ENCODE measurements around the gene RND1.
"Not testable (repeated sequence)": the region's sequence is repeated elsewhere in the genome, so short reads cannot be mapped to it uniquely, and the experiment has no call there.

The RND1 gene

DNA sequence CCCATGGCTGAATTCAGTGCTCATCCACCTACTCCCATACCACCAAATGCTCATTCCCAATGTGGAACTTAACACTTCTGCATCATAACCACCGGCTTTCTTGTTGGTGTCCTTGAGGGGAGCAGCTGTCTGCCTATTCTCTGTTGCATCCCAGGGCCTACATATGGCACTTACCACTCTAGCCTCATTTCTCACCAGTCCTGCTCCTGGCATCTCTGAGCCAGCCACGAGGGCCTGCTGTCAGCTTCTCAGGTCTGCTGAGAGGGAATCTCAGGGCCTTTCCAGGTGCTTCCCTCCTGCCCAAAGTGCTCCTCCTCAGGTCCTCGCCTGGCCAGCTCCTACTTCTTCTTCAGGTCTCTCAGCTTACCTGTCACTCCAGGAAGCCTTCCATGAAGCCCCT lies 24.0 kb upstream of the RND1 start:
- no peaks in the 10 kb centered on the region for H3K9me3 ChIP-seq (ENCODE audit: control insufficient read depth, insufficient read depth, low read length)
- no peak overlapping the region for H3K9ac ChIP-seq (ENCODE audit: low read depth, low read length)
- peaks cover 6% of the 10 kb centered on the region; the same call in 1 of the 2 replicates for H3K4me1 ChIP-seq (ENCODE audit: control insufficient read depth, insufficient read depth, low read length)
- no peak overlapping the region for H3K4me3 ChIP-seq (ENCODE audit: low read depth, low read length)
- no peak overlapping the region for H3K27ac ChIP-seq (ENCODE audit: low read depth, low read length)
- H3K36me3 ChIP-seq (ENCODE audit: control insufficient read depth, insufficient read depth, low read length): no peaks in the 10 kb centered on the region
- H3K27me3 ChIP-seq (ENCODE audit: control insufficient read depth, insufficient read depth, low read length): peaks cover 3% of the 10 kb centered on the region; the same call in 1 of the 2 replicates

GRCh38 chr12:48883305-48884161 lies 17.9 kb upstream of the RND1 start:
- Histone ChIP-seq H3K27me3 (ENCODE audit: control insufficient read depth, insufficient read depth, low read length) (no peaks in the 10 kb centered on the region), H3K27ac (ENCODE audit: low read depth, low read length) (peak overlapping the region; percentile 88), H3K4me3 (ENCODE audit: low read depth, low read length) (no peak overlapping the region), H3K36me3 (ENCODE audit: control insufficient read depth, insufficient read depth, low read length) (no peaks in the 10 kb centered on the region), H3K9me3 (ENCODE audit: control insufficient read depth, insufficient read depth, low read length) (no peaks in the 10 kb centered on the region), H3K9ac (ENCODE audit: low read depth, low read length) (peak overlapping the region; percentile 31; the same call in 1 of the 2 replicates), H3K4me1 (ENCODE audit: control insufficient read depth, insufficient read depth, low read length) (peaks cover 27% of the 10 kb centered on the region)

DNA sequence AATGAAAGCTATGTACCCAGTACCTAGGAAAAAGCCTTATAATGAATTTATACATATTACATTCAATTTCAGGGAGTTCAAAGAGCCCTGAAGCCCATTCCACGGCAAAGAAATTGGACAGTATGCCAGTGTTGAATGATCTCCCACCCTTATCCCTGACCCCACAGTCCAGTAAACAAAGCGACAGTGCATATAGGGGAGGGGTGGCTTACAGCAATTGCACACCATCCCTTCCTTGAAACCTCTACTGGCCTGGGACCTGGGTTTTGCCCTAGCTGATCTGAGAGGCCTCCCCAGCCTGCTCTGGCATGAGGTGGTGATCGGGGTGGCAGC lies 17.3 kb upstream of the RND1 start:
- no peaks in the 10 kb centered on the region for H3K9me3 ChIP-seq (ENCODE audit: control insufficient read depth, insufficient read depth, low read length)
- H3K36me3 ChIP-seq (ENCODE audit: control insufficient read depth, insufficient read depth, low read length): no peaks in the 10 kb centered on the region
- peak overlapping the region; percentile 88 for H3K27ac ChIP-seq (ENCODE audit: low read depth, low read length)
- peaks cover 27% of the 10 kb centered on the region for H3K4me1 ChIP-seq (ENCODE audit: control insufficient read depth, insufficient read depth, low read length)
- H3K27me3 ChIP-seq (ENCODE audit: control insufficient read depth, insufficient read depth, low read length): no peaks in the 10 kb centered on the region
- H3K4me3 ChIP-seq (ENCODE audit: low read depth, low read length): no peak overlapping the region
- no peak overlapping the region for H3K9ac ChIP-seq (ENCODE audit: low read depth, low read length)

GRCh38 chr12:48882315-48882687 lies 16.6 kb upstream of the RND1 start:
- Histone ChIP-seq H3K9me3 (ENCODE audit: control insufficient read depth, insufficient read depth, low read length) (no peaks in the 10 kb centered on the region), H3K4me1 (ENCODE audit: control insufficient read depth, insufficient read depth, low read length) (peaks cover 27% of the 10 kb centered on the region), H3K36me3 (ENCODE audit: control insufficient read depth, insufficient read depth, low read length) (no peaks in the 10 kb centered on the region), H3K9ac (ENCODE audit: low read depth, low read length) (no peak overlapping the region), H3K27me3 (ENCODE audit: control insufficient read depth, insufficient read depth, low read length) (no peaks in the 10 kb centered on the region), H3K27ac (ENCODE audit: low read depth, low read length) (peak overlapping the region; percentile 88), H3K4me3 (ENCODE audit: low read depth, low read length) (peak overlapping the region; percentile 43)

GRCh38 chr12:48881686-48882314 lies 16.1 kb upstream of the RND1 start:
- no peaks in the 10 kb centered on the region for H3K9me3 ChIP-seq (ENCODE audit: control insufficient read depth, insufficient read depth, low read length)
- no peak overlapping the region for H3K9ac ChIP-seq (ENCODE audit: low read depth, low read length)
- no peaks in the 10 kb centered on the region for H3K36me3 ChIP-seq (ENCODE audit: control insufficient read depth, insufficient read depth, low read length)
- peaks cover 27% of the 10 kb centered on the region for H3K4me1 ChIP-seq (ENCODE audit: control insufficient read depth, insufficient read depth, low read length)
- H3K4me3 ChIP-seq (ENCODE audit: low read depth, low read length): peak overlapping the region; percentile 43
- no peaks in the 10 kb centered on the region for H3K27me3 ChIP-seq (ENCODE audit: control insufficient read depth, insufficient read depth, low read length)
- peak overlapping the region; percentile 88 for H3K27ac ChIP-seq (ENCODE audit: low read depth, low read length)

GRCh38 chr12:48880647-48881046 lies 15.0 kb upstream of the RND1 start:
- Histone ChIP-seq H3K9ac (ENCODE audit: low read depth, low read length) (no peak overlapping the region), H3K27me3 (ENCODE audit: control insufficient read depth, insufficient read depth, low read length) (no peaks in the 10 kb centered on the region), H3K36me3 (ENCODE audit: control insufficient read depth, insufficient read depth, low read length) (no peaks in the 10 kb centered on the region), H3K4me1 (ENCODE audit: control insufficient read depth, insufficient read depth, low read length) (peaks cover 27% of the 10 kb centered on the region), H3K4me3 (ENCODE audit: low read depth, low read length) (no peak overlapping the region), H3K9me3 (ENCODE audit: control insufficient read depth, insufficient read depth, low read length) (no peaks in the 10 kb centered on the region), H3K27ac (ENCODE audit: low read depth, low read length) (no peak overlapping the region)

DNA sequence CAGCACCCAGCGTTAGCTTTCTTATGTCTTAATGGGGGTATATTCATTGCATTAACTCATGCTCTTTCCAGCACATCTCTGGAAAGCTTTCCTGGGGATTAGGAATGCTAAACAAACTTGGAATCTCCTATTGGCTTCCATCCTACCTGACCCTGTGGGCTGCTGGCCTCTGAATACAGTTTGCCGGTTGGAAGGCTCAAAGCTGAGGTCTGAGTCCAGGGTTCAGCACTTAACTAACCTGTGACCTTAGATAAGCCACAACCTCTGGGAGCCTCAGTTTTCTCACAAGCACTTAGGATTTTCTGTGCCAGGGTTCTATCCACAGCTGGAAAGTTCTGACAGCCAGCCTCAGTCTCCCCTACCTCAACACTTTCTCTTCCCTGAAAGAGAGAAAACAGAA lies 12.9 kb upstream of the RND1 start:
- Histone ChIP-seq H3K27ac (ENCODE audit: low read depth, low read length) (no peak overlapping the region), H3K9ac (ENCODE audit: low read depth, low read length) (no peak overlapping the region), H3K4me1 (ENCODE audit: control insufficient read depth, insufficient read depth, low read length) (peaks cover 19% of the 10 kb centered on the region), H3K27me3 (ENCODE audit: control insufficient read depth, insufficient read depth, low read length) (no peaks in the 10 kb centered on the region), H3K36me3 (ENCODE audit: control insufficient read depth, insufficient read depth, low read length) (no peaks in the 10 kb centered on the region), H3K9me3 (ENCODE audit: control insufficient read depth, insufficient read depth, low read length) (no peaks in the 10 kb centered on the region), H3K4me3 (ENCODE audit: low read depth, low read length) (no peak overlapping the region)

DNA sequence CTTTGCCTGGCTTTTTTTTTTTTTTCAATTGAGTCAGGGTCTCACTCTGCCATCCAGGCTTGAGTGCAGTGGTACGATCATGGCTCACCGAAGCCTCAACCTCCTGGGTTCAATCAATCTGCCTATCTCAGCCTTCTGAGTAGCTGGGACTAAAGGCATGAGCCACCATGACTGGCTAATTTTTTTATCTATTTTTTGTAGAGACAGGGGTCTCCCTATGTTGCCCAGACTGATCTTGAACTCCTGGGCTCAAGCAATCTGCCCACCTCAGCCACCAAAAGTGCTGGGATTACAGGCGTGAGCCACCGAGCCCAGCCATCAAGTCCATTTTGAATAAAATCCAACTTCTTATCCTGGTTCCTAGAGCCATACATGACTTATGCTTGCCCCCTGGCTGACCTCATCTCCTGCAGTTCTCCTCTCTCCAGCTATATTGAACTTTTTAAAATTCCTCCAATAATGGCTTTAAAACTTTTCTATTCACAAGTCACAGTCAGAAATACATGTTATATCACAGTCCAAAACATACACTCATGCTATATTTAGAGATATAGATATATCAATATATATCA lies 10.4 kb upstream of the RND1 start:
- Histone ChIP-seq H3K36me3 (ENCODE audit: control insufficient read depth, insufficient read depth, low read length) (no peaks in the 10 kb centered on the region), H3K9ac (ENCODE audit: low read depth, low read length) (no peak overlapping the region), H3K27me3 (ENCODE audit: control insufficient read depth, insufficient read depth, low read length) (no peaks in the 10 kb centered on the region), H3K4me1 (ENCODE audit: control insufficient read depth, insufficient read depth, low read length) (no peaks in the 10 kb centered on the region), H3K9me3 (ENCODE audit: control insufficient read depth, insufficient read depth, low read length) (no peaks in the 10 kb centered on the region), H3K27ac (ENCODE audit: low read depth, low read length) (no peak overlapping the region), H3K4me3 (ENCODE audit: low read depth, low read length) (no peak overlapping the region)

GRCh38 chr12:48873534-48873933 lies 7.9 kb upstream of the RND1 start:
- H3K4me3 ChIP-seq (ENCODE audit: low read depth, low read length); H3K9me3 ChIP-seq (ENCODE audit: control insufficient read depth, insufficient read depth, low read length); H3K9ac ChIP-seq (ENCODE audit: low read depth, low read length); H3K36me3 ChIP-seq (ENCODE audit: control insufficient read depth, insufficient read depth, low read length); H3K27me3 ChIP-seq (ENCODE audit: control insufficient read depth, insufficient read depth, low read length); H3K4me1 ChIP-seq (ENCODE audit: control insufficient read depth, insufficient read depth, low read length); H3K27ac ChIP-seq (ENCODE audit: low read depth, low read length): not testable (repeated sequence)

- Histone ChIP-seq H3K4me3 (ENCODE audit: low read depth, low read length) (no peak overlapping the region), H3K9me3 (ENCODE audit: control insufficient read depth, insufficient read depth, low read length) (no peaks in the 10 kb centered on the region), H3K27ac (ENCODE audit: low read depth, low read length) (no peak overlapping the region), H3K27me3 (ENCODE audit: control insufficient read depth, insufficient read depth, low read length) (no peaks in the 10 kb centered on the region), H3K9ac (ENCODE audit: low read depth, low read length) (no peak overlapping the region), H3K36me3 (ENCODE audit: control insufficient read depth, insufficient read depth, low read length) (no peaks in the 10 kb centered on the region), H3K4me1 (ENCODE audit: control insufficient read depth, insufficient read depth, low read length) (no peaks in the 10 kb centered on the region)
Observed at GRCh38 chr12:48873096-48873495, 7.4 kb upstream of the RND1 start.

GRCh38 chr12:48869191-48869590 lies 3.5 kb upstream of the RND1 start:
- Histone ChIP-seq H3K36me3 (ENCODE audit: control insufficient read depth, insufficient read depth, low read length) (no peaks in the 10 kb centered on the region), H3K27me3 (ENCODE audit: control insufficient read depth, insufficient read depth, low read length) (no peaks in the 10 kb centered on the region), H3K9me3 (ENCODE audit: control insufficient read depth, insufficient read depth, low read length) (no peaks in the 10 kb centered on the region), H3K9ac (ENCODE audit: low read depth, low read length) (no peak overlapping the region), H3K27ac (ENCODE audit: low read depth, low read length) (no peak overlapping the region), H3K4me1 (ENCODE audit: control insufficient read depth, insufficient read depth, low read length) (peaks cover 14% of the 10 kb centered on the region), H3K4me3 (ENCODE audit: low read depth, low read length) (no peak overlapping the region)

Measured in HUES48 (cell line).